K562 (cell line): ENCODE data around the gene ARL10. TPM values are rescaled to one million over a fixed set of nuclear protein-coding genes. Genes with fewer than 3 reads are reported as not detected.

Source experiments
- CCAR2 ChIP-seq: fragments of 200-400 bp; formaldehyde crosslinking; IDR thresholded peaks from 2 replicates; pipeline ENCODE4 v1.6.1; 2017; ENCODE audit warnings: mild to moderate bottlenecking, low read depth, low read length
- CSDE1 ChIP-seq, 2 experiments: fragments of 450-650 bp; IDR thresholded peaks; 2 replicates each; pipeline ENCODE4 v1.6.1; 2016; ENCODE audit warnings: mild to moderate bottlenecking in 1 of 2
- FOXA1 ChIP-seq: fragments of 450-650 bp; IDR thresholded peaks from 2 replicates; pipeline ENCODE4 v1.6.1; 2016; ENCODE audit warnings: mild to moderate bottlenecking, borderline replicate concordance
- HDGF ChIP-seq: fragments of 450-650 bp; IDR thresholded peaks from 2 replicates; pipeline ENCODE4 v1.6.1; 2016
- HMBOX1 ChIP-seq: sonication (generic); IDR thresholded peaks from 2 replicates; pipeline ENCODE4 v1.6.1; 2016
- HOMEZ ChIP-seq: fragments of 250-450 bp; sonication (Bioruptor Pico); IDR thresholded peaks from 2 replicates; pipeline ENCODE4 v1.4.0; 2020; ENCODE audit warnings: mild to moderate bottlenecking, moderate library complexity
- HOXB6 ChIP-seq: fragments of 250-450 bp; sonication (Bioruptor Pico); IDR thresholded peaks from 2 replicates; pipeline ENCODE4 v1.5.1; 2022; ENCODE audit warnings: mild to moderate bottlenecking, borderline replicate concordance
- KLF13 ChIP-seq: fragments of 450-650 bp; IDR thresholded peaks from 2 replicates; pipeline ENCODE4 v1.6.1; 2016; ENCODE audit warnings: missing genetic modification characterization, low read depth, mild to moderate bottlenecking, missing compliant biosample characterization, moderate library complexity, borderline replicate concordance
- MAFF ChIP-seq: IDR thresholded peaks from 2 replicates; pipeline ENCODE4 v1.6.1; 2012; ENCODE audit warnings: low read length, improper control_type of control experiment
- PRMT5 ChIP-seq: sonication (generic); formaldehyde crosslinking; IDR thresholded peaks from 2 replicates; pipeline ENCODE4 v1.5.0; 2020; ENCODE audit warnings: missing genetic modification reagents
- TAF15 ChIP-seq: fragments of 200-400 bp; formaldehyde crosslinking; IDR thresholded peaks from 2 replicates; pipeline ENCODE4 v1.6.1; 2017; ENCODE audit warnings: mild to moderate bottlenecking, low read depth, low read length, moderate library complexity
- THRB ChIP-seq: fragments of 450-650 bp; formaldehyde crosslinking; conservative IDR thresholded peaks from 2 replicates; pipeline ENCODE4 v1.4.0; 2022; ENCODE audit warnings: mild to moderate bottlenecking, missing genetic modification characterization
- XRCC4 ChIP-seq: IDR thresholded peaks from one replicate; pipeline ENCODE4 v1.6.1; 2011; ENCODE audit not compliant: insufficient read depth, insufficient read length; ENCODE audit errors: extremely low read depth
- ZNF197 ChIP-seq: fragments of 200-800 bp; sonication (Bioruptor generic); IDR thresholded peaks from 2 replicates; pipeline ENCODE4 v1.6.1; 2016; ENCODE audit warnings: low read depth, missing genetic modification characterization, missing compliant biosample characterization
- ZNF511 ChIP-seq: sonication (generic); formaldehyde crosslinking; IDR thresholded peaks from 2 replicates; pipeline ENCODE4 v1.8.0; 2022; ENCODE audit warnings: mild to moderate bottlenecking, missing genetic modification reagents
- ZNF75A ChIP-seq: fragments of 450-650 bp; formaldehyde crosslinking; IDR thresholded peaks from 2 replicates; pipeline ENCODE4 v1.4.0; 2020; ENCODE audit warnings: mild to moderate bottlenecking
- polyA plus RNA-seq, 8 experiments: library from polyadenylated mRNA; depleted of rRNA in 4 of 8; stranded (reverse) in 5 of 8; unstranded in 3 of 8; fragments of >200 nt; fragmentation: Nextera tagmentation in 2 of 8; fragmentation: Illumina TruSeq in 1 of 8; extraction: Ambion mirVana in 2 of 8; extraction: Trizol in 1 of 8; gene quantifications; 2 replicates each; pipeline versions ENCODE4 v1.2.1 to v1.2.3, GENCODE V29; 2011 to 2014; ENCODE audit warnings: inconsistent platforms in 1 of 8, missing spikeins in 1 of 8
- total RNA-seq, 7 experiments: library from RNA; depleted of rRNA in 6 of 7; stranded (reverse); fragments of >200 nt in 6 of 7; fragmentation: Illumina TruSeq in 2 of 7; extraction: Trizol in 2 of 7; gene quantifications; 2 replicates each; pipeline versions ENCODE4 v1.2.1 to v1.2.3, GENCODE V29; 2011 to 2021; ENCODE audit warnings: low replicate concordance in 1 of 7
- TF ChIP-seq, protein P1 (sequence below): conservative IDR thresholded peaks from 2 replicates; pipeline ENCODE4 v1.6.1; 2011; ENCODE audit warnings: low read depth, mild to moderate bottlenecking, low read length; ENCODE audit not compliant: control insufficient read depth
- TF ChIP-seq, protein P2 (sequence below), 2 experiments: fragments of 250-450 bp in 1 of 2; fragments of 450-650 bp in 1 of 2; sonication (Bioruptor Pico) in 1 of 2; IDR thresholded peaks; 2 replicates each; pipeline versions ENCODE4 v1.6.1 to v1.8.0; 2016 to 2021; ENCODE audit warnings: mild to moderate bottlenecking in 2 of 2, moderate library complexity in 2 of 2, missing compliant biosample characterization in 1 of 2, missing genetic modification characterization in 1 of 2
- TF ChIP-seq, protein P3 (sequence below): fragments of 450-650 bp; formaldehyde crosslinking; IDR thresholded peaks from 2 replicates; pipeline ENCODE4 v1.4.0; 2020; ENCODE audit warnings: mild to moderate bottlenecking

Gene ARL10
- total and polyA plus RNA-seq, 9 of the 15 experiments (the other 6 are each of a cell fraction or from before 2014, with no cell fraction given) = under 0.01 to 0.40 (median 0.34) TPM; not detected in 3

GRCh38 chr5:176415952-176416924 is 51.0 kb downstream of the ARL10 start, which contains the start of gene CLTB (continued):
- TF ChIP-seq, protein P1, sequence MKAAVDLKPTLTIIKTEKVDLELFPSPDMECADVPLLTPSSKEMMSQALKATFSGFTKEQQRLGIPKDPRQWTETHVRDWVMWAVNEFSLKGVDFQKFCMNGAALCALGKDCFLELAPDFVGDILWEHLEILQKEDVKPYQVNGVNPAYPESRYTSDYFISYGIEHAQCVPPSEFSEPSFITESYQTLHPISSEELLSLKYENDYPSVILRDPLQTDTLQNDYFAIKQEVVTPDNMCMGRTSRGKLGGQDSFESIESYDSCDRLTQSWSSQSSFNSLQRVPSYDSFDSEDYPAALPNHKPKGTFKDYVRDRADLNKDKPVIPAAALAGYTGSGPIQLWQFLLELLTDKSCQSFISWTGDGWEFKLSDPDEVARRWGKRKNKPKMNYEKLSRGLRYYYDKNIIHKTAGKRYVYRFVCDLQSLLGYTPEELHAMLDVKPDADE = peak; percentile 13; the same call in 1 of the 2 replicates
- TF ChIP-seq, protein P2, sequence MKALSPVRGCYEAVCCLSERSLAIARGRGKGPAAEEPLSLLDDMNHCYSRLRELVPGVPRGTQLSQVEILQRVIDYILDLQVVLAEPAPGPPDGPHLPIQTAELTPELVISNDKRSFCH (CRISPR knock-in tag; IDR thresholded peaks at IDR 0.05) = no peak
- TF ChIP-seq, protein P2 (tag; IDR thresholded peaks at IDR 0.05) = peak; percentile 77
- TF ChIP-seq HMBOX1 = no peak
- peak; percentile 77; the same call in 1 of the 2 replicates for TF ChIP-seq KLF13 (tag)
- TF ChIP-seq CCAR2 = no peak
- no peak for TF ChIP-seq HDGF
- no peak for TF ChIP-seq ZNF75A (CRISPR knock-in tag)
- TF ChIP-seq HOMEZ (CRISPR knock-in tag) = no peak
- no peak for TF ChIP-seq XRCC4
- no peak for TF ChIP-seq TAF15
- no peak for TF ChIP-seq PRMT5
- no peak for TF ChIP-seq FOXA1
- TF ChIP-seq THRB (CRISPR knock-in tag) = no peak
- TF ChIP-seq, protein P3, sequence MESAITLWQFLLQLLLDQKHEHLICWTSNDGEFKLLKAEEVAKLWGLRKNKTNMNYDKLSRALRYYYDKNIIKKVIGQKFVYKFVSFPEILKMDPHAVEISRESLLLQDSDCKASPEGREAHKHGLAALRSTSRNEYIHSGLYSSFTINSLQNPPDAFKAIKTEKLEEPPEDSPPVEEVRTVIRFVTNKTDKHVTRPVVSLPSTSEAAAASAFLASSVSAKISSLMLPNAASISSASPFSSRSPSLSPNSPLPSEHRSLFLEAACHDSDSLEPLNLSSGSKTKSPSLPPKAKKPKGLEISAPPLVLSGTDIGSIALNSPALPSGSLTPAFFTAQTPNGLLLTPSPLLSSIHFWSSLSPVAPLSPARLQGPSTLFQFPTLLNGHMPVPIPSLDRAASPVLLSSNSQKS (CRISPR knock-in tag) = no peak
- peak; percentile 18; the same call in 1 of the 2 replicates for TF ChIP-seq ZNF511
- TF ChIP-seq CSDE1 (IDR thresholded peaks at IDR 0.05) = no peak
- no peak for TF ChIP-seq HOXB6 (CRISPR knock-in tag)
- no peak for TF ChIP-seq ZNF197 (CRISPR knock-in tag)
- TF ChIP-seq MAFF = no peak
